Measurements from ENCODE around the gene SLC38A1.
A peak's percentile ranks its signal among the peaks of the same experiment; 100 is the strongest.
"Not testable (repeated sequence)": the region's sequence is repeated elsewhere in the genome, so short reads cannot be mapped to it uniquely, and the experiment has no call there.

SLC38A1 gene

GRCh38 chr12:46164186-46164761, 104.6 kb downstream of the SLC38A1 start:
- TF ChIP-seq CTCF (IDR thresholded peaks at IDR 0.05; ENCODE audit: low read depth, low read length), result no peak
- DNase-seq (ENCODE audit: extremely low read depth, low read depth), result no peak

- DNase-seq (ENCODE audit: extremely low read depth, low read depth), result not testable (repeated sequence)
Measured at GRCh38 chr12:46162549-46163076, 106.2 kb downstream of the SLC38A1 start.

GRCh38 chr12:46160981-46161690, 107.7 kb downstream of the SLC38A1 start:
- no peak for TF ChIP-seq CTCF (IDR thresholded peaks at IDR 0.05; ENCODE audit: low read depth, low read length)
- DNase-seq (ENCODE audit: extremely low read depth, low read depth), result no peak

- peak; percentile 96 for DNase-seq (ENCODE audit: extremely low read depth, low read depth)
- no peak for TF ChIP-seq CTCF (IDR thresholded peaks at IDR 0.05; ENCODE audit: low read depth, low read length)
Measured at GRCh38 chr12:46160101-46160980, 108.5 kb downstream of the SLC38A1 start.

GRCh38 chr12:46159309-46159901, 109.4 kb downstream of the SLC38A1 start:
- TF ChIP-seq CTCF (IDR thresholded peaks at IDR 0.05; ENCODE audit: low read depth, low read length), result no peak
- no peak for DNase-seq (ENCODE audit: extremely low read depth, low read depth)

GRCh38 chr12:46158501-46158900, 110.3 kb downstream of the SLC38A1 start:
- no peak for DNase-seq (ENCODE audit: extremely low read depth, low read depth)
- TF ChIP-seq CTCF (IDR thresholded peaks at IDR 0.05; ENCODE audit: low read depth, low read length), result no peak

GRCh38 chr12:46154221-46154985, 114.4 kb downstream of the SLC38A1 start:
- TF ChIP-seq CTCF (IDR thresholded peaks at IDR 0.05; ENCODE audit: low read depth, low read length), result no peak
- no peak for DNase-seq (ENCODE audit: extremely low read depth, low read depth)
